ENCODE measurements around the gene LAYN.

Gene LAYN

DNA sequence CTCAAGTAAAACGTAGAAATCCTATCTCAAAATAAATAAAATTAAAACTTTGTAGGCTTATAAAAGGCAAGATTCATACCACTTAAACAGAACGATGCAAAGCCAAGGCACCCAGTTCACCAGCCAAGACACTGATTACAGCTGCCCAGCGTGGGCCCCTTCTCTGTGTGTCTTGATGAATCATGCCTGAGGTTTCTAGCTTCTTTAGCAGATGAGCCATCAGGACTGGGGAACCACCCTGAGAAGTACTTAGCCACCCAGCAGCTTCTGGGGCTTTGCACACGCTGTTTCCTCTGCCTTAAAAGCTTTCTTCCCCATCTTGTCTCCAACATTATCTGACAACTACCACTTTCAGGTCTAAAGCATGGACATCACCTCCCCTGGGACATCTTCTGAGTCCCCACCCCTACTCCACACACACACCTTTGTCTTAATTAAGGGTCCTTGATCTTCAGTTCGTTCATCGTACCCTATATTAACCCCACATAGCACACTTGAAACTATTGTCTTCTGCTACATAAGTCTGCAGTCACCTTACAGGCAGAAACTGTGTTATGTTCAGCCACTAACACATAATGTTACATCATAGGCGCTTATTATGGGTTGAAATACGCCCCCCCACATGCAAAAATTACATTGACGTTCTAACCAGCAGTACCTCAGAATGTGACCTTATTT, 8.7 kb upstream of the LAYN start:
- no peak for FAIRE-seq

DNA sequence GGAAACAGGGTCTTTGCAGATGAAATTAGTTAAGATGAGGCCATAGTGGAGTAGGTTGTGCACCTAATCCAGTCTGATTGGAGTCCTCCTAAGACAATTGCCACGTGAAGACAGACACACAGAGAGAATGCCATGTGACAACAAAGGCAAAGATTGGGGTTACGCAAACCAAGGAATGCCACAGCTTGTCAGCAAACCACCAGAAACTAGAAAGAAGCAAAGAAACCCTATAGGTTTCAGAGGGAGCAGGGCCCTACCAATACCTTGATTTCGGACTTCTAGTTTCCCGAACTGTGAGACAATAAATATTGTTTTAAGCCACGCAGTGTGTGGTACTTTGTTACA, 8.2 kb upstream of the LAYN start:
- FAIRE-seq: no peak

DNA sequence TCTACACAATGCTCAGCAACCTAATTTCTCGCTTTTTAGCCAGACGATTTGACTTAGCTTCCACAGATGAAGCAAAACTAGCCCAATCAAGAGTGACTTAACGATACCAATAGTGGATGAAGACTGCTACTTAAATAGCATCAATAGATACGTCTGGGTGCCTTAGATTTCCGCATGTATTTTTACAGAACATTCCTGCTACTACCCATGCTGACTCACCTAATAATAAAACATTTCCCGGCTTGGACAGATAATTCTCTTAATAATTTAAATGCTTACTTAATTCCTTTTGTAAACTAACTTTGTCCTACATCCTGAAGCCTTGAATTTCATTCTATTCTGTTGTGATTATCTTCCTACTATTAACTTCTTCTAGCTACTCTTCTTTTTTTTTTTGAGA, 5.2 kb upstream of the LAYN start:
- no peak for FAIRE-seq

DNA sequence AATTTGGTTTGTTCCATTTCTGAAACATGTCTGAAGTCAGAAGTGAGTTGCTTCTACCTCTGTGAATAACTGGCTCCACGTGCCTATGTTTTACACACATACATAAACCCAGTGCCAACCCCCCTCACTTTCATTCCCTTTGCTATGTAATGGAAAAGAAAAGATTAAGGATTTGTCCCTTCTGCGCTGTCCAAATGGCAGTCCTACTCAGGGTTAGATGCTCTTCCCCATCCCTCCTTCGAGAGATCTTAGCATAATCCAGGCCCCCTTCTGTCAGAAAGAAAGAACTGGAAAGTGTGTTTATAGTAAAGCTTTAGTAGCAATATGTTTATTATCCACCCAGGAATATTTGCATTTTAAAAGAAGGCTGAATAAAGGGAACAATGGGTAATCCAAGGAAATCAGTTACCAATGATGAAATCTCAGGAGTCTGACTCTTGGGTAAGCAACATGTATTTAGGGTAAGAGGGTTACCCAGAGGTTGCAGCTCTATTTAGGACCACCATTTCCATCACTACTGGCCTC, 3.1 kb upstream of the LAYN start:
- no peak for FAIRE-seq

DNA sequence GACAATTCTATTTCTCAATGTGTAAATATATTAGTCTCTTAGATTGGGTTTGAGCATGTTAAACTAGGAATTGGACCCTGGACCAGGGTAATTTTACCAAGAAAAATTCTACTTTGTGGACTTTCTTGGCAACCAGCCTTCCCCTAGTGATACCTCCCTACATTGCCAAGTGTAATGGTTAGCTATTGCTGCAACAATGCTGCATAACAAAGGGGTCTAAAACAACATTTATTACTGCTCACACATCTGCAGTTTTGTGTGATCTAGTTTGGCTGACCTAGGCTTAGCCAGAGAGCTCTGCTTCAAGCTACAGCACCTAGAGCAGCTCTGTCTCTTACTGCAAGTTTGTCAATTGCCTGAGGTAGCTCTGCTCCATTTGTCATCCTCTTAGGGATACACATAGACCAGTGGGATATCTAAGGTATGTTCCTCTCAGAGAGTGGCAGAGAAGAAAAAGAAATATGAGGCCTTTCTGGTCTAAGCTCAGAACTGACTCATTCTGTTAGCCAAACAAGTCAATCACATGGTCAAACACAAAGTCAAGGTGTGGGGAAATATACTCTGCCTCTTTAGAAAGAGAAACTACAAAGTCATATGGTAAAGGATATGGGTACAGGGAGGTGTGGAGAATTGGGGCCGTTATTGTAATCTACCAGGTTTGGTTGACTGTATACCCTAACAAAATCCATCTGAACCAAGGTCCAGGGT, 2.0 kb upstream of the LAYN start:
- FAIRE-seq: no peak

DNA sequence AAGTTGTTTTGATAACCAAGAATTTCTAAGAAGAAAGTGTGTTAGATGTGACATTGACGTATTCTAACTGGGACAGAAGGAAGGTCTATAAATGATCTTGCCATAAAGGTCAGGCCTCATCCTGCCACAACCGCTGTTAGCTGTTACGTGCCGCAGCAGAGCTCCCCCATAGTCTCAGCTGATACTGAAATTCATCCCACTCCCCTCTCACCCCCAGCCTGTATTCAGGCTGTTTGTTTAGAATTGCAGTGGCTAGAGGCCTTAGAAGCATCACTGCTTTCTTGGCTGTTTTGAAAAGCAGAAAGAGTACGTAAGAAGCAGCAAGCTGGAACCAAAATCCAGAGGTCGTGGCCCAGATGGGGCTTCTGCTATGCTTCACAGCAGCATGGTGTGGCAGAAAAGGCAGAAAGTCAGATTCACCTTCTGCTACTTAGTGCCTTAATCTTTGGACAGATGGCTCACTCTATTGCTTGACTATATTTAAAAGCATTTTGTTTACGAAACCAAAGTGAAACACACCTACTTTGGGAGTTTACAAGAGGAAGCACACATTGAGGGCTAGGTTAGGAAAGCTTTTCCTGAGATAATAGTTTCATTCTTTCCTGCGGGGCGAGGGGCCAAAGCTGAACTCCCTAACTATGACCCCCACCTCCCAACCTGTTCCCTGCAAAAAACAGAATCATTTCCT, 950 bp upstream of the LAYN start:
- FAIRE-seq: no peak

DNA sequence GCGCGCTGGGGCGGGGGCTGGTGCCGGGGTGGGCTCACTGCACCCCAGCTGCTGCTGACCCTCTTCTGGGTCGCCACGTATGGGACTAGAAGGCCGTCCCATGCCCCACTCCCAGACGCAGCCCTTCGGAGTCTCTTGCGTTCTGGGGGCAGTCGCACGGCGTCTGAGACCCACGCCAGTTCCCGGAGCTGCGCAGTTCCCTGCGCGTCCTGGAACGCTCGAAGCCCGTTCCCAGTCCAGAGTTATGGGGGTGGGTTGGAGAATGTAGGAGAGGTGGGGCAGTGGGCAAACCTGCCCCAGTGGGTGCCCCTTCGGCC, 375 bp downstream of the LAYN start:
- no peak for FAIRE-seq

DNA sequence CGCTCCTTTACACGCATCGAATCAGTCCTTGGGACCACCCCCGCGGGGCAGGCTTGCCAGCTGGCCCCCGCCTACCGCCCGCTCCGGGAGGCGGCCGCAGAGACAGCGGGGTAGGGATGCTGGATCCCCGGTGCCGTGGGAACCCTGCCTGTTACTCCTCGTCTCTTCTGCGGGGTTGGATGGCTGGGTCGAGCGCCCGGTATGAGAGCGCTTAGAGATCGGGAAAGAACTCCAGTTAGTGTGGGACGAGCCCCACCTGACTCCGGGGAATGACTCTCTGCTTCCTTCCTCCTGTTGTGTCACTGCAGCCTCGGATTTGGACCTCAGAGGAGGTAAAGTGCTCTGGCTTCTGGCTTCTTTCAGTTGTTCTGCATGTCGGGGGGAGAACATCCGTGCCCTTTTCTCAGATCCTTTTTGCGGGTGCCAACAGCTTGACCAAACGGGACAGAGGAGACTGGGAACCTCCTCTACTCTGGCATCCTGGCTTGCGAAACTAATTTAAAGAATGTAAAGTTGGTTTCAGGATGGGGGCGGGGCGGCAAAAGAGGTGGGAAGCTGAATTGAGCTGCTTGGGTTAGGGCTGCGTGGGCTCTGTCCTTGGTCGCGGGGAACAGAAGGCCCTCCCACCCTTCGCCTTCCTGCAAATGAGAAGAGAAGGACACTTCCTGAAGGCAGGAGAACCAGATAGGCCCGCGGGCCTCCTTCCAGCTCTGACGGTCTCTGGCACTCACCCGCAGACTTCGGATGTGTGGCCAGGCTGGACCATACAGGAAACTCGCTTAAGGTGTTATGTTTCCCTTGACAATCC, 938 bp downstream of the LAYN start:
- FAIRE-seq: no peak

DNA sequence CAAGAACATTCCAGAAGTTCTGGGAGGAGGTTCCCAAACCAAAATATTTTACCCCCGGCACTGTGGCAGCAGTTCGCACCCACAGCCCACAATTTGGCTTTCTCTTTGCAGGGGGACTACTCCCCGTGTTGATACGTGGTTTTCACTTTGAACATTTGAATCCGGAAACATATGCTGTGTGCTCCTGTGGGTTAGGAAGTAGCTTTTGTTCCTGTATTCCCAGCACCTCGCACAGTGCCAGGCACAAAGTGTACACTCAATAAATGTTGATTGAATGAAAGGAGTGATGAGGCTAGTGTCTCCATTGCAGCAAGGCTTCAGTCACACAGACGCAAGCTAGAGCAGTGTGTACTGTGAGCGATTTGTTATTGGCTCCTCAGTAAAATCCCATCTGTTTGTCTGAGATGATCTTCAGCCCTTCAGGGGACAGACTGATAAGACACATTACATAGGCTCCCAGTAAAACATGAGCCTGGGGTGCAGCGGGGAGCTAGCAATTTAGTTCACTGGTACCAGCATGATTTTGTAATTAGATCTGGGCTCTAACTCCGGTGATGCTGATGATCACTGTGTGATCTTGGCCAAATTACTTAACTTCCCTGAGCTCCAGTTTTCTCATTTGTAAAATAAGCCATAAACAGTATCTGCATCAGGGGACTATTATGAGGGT, 2.2 kb downstream of the LAYN start:
- no peak for FAIRE-seq

DNA sequence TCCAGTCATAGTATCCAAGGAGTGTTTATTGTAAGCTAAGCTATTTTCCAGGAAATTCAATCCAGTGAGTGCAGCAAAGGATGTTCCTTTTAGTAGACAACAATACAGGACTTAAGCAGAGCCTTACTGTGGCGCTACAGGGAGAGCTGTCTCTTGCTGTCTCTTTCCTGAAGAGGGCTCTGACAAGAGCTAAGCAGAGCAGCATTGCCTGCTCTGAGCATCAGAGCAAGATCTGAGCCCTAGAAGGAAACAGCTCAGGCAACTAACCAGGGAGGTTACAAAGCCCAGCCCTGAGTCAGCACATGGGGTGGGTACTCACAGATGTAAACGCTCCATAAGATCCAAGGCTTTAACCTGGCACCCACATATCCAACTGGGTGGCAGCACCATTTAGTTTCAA, 8.0 kb downstream of the LAYN start:
- no peak for FAIRE-seq

DNA sequence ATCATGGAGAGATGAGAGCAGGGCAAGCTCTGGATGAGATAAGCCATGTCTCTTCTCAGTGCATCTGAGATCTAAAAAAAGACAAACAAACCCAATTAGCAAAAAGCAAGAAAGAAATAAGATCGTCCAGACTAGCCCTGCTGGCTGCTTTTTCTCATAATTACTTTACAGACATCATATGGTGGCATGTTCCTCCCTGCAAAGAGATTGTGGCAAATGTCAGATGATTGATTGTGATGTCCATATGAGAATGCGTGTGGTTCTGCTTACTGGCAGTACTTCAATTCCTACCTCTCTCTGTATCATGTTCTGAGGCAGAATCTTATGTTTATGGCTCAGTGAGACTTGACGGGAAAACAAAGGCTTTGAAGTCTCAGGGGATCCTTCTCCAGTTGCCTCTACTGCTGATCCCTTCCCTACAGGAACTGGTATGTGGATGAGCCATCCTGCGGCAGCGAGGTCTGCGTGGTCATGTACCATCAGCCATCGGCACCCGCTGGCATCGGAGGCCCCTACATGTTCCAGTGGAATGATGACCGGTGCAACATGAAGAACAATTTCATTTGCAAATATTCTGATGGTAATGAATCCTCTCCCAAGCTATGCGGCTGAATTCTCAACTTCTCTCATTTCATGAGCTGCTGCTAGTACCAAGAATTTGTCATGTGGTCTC, 8.8 kb downstream of the LAYN start:
- FAIRE-seq: no peak

DNA sequence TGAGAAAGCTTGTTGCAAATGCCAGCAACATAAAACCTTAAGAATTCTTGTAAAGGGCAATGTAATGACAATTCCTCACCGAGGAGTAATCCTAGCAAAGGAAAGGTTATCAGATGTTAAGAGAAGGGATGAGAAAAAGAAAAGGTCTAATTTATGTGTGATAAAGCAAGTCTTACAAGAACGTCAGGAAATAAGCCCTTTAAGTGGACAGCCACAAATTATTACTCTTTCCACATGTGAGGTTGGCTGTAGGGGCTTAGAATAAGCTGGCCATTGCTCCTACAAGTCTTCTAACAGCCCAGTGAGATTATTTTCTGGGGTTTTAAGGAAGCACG, 9.3 kb downstream of the LAYN start:
- no peak for FAIRE-seq

DNA sequence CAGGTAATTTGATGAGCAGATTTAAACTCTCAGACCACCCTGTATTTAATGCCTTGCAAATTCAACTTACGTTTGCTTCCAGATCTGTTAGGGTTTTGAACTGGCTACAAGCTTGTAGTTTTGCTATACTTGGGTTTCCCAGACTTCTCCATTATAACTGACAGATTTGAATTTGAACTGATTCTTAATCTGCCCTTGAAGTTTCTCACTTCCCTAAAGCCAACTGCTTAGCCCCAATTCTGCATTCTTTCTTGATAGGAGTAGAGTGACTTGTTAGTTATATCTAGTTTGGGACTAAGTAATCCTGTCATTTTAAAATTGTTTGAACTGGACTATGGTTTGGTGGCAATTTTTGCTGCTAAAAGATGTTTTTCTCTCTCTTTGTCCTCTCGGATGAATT, 9.7 kb downstream of the LAYN start:
- no peak for FAIRE-seq

DNA sequence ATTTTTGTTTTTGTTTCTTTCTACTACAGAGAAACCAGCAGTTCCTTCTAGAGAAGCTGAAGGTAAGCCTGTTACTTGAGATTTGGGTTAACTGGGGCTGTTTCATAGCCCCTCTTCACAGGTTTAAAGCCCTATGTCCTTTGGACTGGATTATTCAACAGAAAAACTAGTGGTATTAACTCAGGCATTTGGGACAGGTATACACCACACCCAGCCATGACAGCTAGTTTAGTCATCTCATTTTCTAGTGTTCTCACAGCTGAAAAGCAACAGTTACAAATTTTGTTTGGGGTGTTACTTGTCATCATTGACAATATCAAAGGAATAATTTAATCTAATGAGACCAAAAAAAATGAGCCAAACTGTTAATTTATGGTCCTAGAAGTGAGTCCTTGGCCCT, 14.0 kb downstream of the LAYN start:
- no peak for FAIRE-seq

DNA sequence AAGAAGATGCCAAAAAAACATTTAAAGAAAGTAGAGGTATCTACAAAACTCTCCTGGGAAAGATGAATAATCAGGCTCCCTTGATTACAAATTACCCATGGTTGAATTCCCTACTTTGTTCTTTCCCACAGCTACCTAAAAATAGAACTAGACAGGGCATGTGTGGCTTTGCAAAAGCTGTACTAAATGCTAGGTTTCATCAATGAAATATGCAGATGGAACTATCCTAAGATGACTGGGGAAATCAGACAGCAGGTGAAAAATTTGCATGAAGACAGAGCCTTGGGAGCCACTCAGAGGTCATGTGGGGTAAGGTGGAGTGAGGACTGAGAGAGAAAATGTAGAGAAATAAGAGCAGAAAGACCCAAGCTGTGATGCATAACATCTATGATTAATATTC, 14.7 kb downstream of the LAYN start:
- no peak for FAIRE-seq

DNA sequence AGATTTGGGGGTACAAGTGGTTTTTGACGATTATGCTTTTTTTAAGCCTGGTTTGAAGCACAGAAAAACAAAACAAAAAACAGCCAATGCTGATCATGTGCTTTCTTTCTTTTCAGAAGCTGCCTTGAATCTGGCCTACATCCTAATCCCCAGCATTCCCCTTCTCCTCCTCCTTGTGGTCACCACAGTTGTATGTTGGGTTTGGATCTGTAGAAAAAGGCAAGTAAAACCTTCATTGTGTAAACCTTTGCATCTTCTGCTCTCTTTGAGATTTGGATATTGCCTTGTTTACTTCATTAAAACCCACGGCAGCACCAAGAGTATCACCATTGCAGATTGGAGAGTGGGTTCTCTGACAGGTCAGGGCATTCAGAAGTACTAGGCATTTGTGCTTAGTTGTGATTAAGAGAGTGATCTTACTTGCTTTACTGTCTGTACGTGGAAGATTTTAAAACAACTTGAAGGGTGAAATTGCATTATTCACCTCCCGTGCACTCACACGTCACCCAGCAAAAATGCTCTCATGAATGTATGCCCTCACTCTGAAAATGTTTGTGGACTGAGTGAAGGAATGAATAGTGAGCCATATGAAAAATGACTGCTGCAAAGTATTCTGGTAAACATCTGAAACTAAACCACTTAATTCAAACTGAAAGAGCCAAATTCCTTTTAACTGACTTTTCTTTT, 17.0 kb downstream of the LAYN start:
- no peak for FAIRE-seq

DNA sequence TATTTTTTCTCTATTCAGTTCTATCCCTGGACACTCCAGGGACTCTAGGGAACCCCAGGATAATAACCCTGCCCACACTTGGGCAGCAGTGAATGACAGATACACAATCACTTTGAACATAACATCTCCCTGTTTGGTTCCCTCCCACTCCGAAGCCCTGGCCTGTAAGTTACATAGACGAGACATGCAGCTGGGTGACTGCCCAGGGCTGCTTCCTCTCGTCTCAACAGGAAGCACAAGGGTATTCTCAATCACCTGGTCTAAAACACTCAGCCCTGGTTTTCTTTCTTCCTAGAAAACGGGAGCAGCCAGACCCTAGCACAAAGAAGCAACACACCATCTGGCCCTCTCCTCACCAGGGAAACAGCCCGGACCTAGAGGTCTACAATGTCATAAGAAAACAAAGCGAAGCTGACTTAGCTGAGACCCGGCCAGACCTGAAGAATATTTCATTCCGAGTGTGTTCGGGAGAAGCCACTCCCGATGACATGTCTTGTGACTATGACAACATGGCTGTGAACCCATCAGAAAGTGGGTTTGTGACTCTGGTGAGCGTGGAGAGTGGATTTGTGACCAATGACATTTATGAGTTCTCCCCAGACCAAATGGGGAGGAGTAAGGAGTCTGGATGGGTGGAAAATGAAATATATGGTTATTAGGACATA, 19.4 kb downstream of the LAYN start:
- FAIRE-seq: no peak

DNA sequence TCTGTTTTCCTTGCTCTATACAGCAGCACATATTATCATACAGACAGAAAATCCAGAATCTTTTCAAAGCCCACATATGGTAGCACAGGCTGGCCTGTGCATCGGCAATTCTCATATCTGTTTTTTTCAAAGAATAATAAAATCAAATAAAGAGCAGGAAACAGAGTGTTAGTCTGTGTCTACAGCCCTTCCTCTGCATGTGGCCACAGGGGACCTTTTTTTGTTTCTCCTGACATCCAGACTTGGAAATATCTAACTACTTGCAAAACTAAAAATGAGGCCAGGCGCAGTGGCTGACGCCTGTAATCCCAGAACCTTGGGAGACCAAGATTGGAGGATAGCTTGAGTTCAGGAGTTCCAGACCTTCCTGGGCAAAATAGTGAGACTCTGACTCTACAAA, 20.3 kb downstream of the LAYN start:
- FAIRE-seq: no peak

DNA sequence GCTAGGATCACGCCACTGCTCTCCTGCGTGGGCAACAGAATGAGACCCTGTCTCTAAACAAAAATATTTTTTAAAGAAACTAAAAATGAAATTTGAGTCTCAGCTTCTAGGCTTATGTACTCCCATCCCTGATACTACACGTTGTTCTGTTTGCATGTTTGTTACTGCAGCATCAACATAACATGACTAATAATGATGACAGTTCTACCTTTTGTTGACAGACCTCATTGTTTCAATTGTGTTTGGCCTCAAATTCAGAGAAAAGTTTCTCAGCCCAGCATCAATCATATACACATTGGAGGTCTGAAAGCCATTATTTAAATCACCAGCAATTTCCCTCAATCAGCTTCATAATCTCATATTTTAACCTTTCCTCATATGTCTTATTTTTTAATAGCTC, 20.8 kb downstream of the LAYN start:
- FAIRE-seq: no peak

DNA sequence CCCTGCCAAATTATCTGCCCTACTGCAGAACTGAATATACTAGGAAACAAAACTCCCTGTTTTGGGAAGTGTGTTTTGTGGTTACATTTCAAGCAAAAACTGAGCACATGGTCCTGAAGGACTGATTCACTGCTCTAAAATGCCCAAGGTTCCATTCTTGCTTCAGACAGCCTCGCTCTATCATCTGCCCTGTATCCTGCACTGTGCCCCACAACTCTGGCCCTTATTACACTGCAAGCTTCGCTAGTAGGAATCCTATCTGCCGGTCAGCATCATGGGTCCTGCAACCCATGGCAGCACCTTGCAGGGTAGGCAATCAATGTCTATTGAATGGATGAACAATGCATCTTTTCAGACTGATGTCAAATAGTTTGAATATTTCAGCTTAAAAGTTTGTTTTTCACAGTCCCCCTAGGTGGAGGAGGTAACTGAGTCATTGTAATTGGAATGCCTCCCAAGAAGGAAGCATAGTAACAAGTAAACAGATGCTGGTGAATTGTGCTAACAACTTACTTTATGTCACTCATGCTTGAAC, 21.3 kb downstream of the LAYN start:
- no peak for FAIRE-seq

Data from TTC549 (cell line).